CD14-positive monocyte (primary cell): ENCODE results near the gene TAF1C. TPM values are rescaled to one million over a fixed set of nuclear protein-coding genes. Genes with fewer than 3 reads are reported as not detected.
A peak's percentile ranks its signal among the peaks of the same experiment; 100 is the strongest.

ENCODE experiments used
- DNase-seq, 3 donors: peaks; one replicate each; pipeline ENCODE4 v3.0.0-alpha.2; 2011 to 2022
- H2AFZ ChIP-seq: 2 replicates; pipeline ENCODE4 v1.6.0; 2012; ENCODE audit warnings: mild to moderate bottlenecking, low read depth, low read length, inconsistent platforms; ENCODE audit not compliant: insufficient read depth, poor library complexity, severe bottlenecking
- H3K27ac ChIP-seq, 2 donors: 1 replicate in 1 of 2; 2 replicates in 1 of 2; pipeline ENCODE4 v1.5.1; 2012 to 2013; ENCODE audit warnings: low read length in 2 of 2, control low read depth in 1 of 2, inconsistent platforms in 1 of 2, low read depth in 1 of 2, mild to moderate bottlenecking in 1 of 2
- H3K27me3 ChIP-seq, 2 donors: one replicate each; pipeline versions ENCODE4 v1.6.0 to v1.6.1; 2011 to 2013; ENCODE audit warnings: low read length in 2 of 2; ENCODE audit not compliant: control insufficient read depth in 2 of 2, insufficient read depth in 2 of 2
- H3K36me3 ChIP-seq, 2 donors: replicated peaks in 1 of 2; 1 replicate in 1 of 2; 2 replicates in 1 of 2; pipeline versions ENCODE4 v1.5.1 to v1.6.1; 2012 to 2013; ENCODE audit warnings: low read length in 2 of 2, control low read depth in 1 of 2, inconsistent platforms in 1 of 2, mild to moderate bottlenecking in 1 of 2; ENCODE audit not compliant: insufficient read depth in 2 of 2, control insufficient read depth in 1 of 2
- H3K4me1 ChIP-seq, 2 donors: 1 replicate in 1 of 2; 2 replicates in 1 of 2; pipeline versions ENCODE4 v1.5.1 to v1.6.1; 2012 to 2013; ENCODE audit warnings: low read length in 2 of 2, control low read depth in 1 of 2, inconsistent platforms in 1 of 2, mild to moderate bottlenecking in 1 of 2, moderate library complexity in 1 of 2; ENCODE audit not compliant: insufficient read depth in 2 of 2, control insufficient read depth in 1 of 2
- H3K4me2 ChIP-seq: replicated peaks from 2 replicates; pipeline ENCODE3; 2012; ENCODE audit warnings: low read length, moderate library complexity, mild to moderate bottlenecking; ENCODE audit not compliant: poor library complexity, severe bottlenecking; ENCODE audit errors: extremely low read depth
- H3K4me3 ChIP-seq, 3 experiments: fragments of 200-600 bp in 1 of 3; sonication (generic) in 1 of 3; replicated peaks in 1 of 3; 1 replicate in 2 of 3; 2 replicates in 1 of 3; pipeline ENCODE4 v1.5.1; 2011 to 2013; ENCODE audit warnings: low read length in 3 of 3, mild to moderate bottlenecking in 3 of 3, control low read depth in 2 of 3, low read depth in 2 of 3, inconsistent platforms in 1 of 3, moderate library complexity in 1 of 3
- H3K79me2 ChIP-seq: 2 replicates; pipeline ENCODE4 v1.6.0; 2012; ENCODE audit warnings: mild to moderate bottlenecking, control low read depth, inconsistent platforms, low read length, moderate library complexity; ENCODE audit not compliant: insufficient read depth
- H3K9ac ChIP-seq: 2 replicates; pipeline ENCODE4 v1.6.0; 2017; ENCODE audit warnings: low read length, mild to moderate bottlenecking; ENCODE audit not compliant: insufficient read depth, poor library complexity, severe bottlenecking
- H3K9me3 ChIP-seq, 2 donors: replicated peaks in 1 of 2; 1 replicate in 1 of 2; 2 replicates in 1 of 2; pipeline versions ENCODE4 v1.5.1 to v1.6.1; 2012 to 2013; ENCODE audit warnings: low read length in 2 of 2, control low read depth in 1 of 2; ENCODE audit not compliant: control insufficient read depth in 1 of 2, insufficient read depth in 1 of 2
- H4K20me1 ChIP-seq: 2 replicates; pipeline ENCODE4 v1.6.0; 2012; ENCODE audit warnings: mild to moderate bottlenecking, low read length, control low read depth, moderate library complexity; ENCODE audit not compliant: insufficient read depth
- H3K27ac Mint-ChIP-seq, 7 donors: one replicate each; pipeline ENCODE4 v1.8.0; 2020; ENCODE audit warnings: mild to moderate bottlenecking in 7 of 7, mixed read lengths in 7 of 7, moderate library complexity in 6 of 7, inconsistent platforms in 2 of 7
- H3K27me3 Mint-ChIP-seq, 3 donors: one replicate each; pipeline ENCODE4 v1.8.0; 2021 to 2022; ENCODE audit warnings: low read depth in 3 of 3, mild to moderate bottlenecking in 3 of 3, mixed read lengths in 3 of 3, moderate library complexity in 3 of 3, inconsistent platforms in 1 of 3
- H3K36me3 Mint-ChIP-seq, 2 donors: one replicate each; pipeline ENCODE4 v1.8.0; 2020; ENCODE audit warnings: mixed read lengths in 2 of 2, inconsistent platforms in 1 of 2, mild to moderate bottlenecking in 1 of 2
- H3K4me1 Mint-ChIP-seq: one replicate; pipeline ENCODE4 v1.8.0; 2020; ENCODE audit warnings: mild to moderate bottlenecking, mixed read lengths
- H3K4me3 Mint-ChIP-seq, 2 donors: one replicate each; pipeline ENCODE4 v1.8.0; 2020; ENCODE audit warnings: mild to moderate bottlenecking in 2 of 2, mixed read lengths in 2 of 2, moderate library complexity in 1 of 2
- H3K9me3 Mint-ChIP-seq, 7 donors: one replicate each; pipeline ENCODE4 v1.8.0; 2020 to 2022; ENCODE audit warnings: mixed read lengths in 7 of 7, mild to moderate bottlenecking in 6 of 7, moderate library complexity in 6 of 7, inconsistent platforms in 2 of 7
- WGBS: methylation state at CpG from one replicate; pipeline ENCODE4 v1.1.5; 2013; ENCODE audit warnings: missing lambda C conversion rate; ENCODE audit not compliant: insufficient coverage; 5-methylcytosine and 5-hydroxymethylcytosine counted together
- intact Hi-C, 2 donors: fragments of 100-400 bp; cut with micrococcal nuclease; formaldehyde crosslinking; loops; one replicate each; pipeline versions ENCODE4 v1.15.0 to v1.15.1; 2023
- polyA plus RNA-seq, 3 donors: library from polyadenylated mRNA; depleted of rRNA in 1 of 3; unstranded in 2 of 3; stranded (reverse) in 1 of 3; fragments of 300-500 nt in 2 of 3; fragments of >200 nt in 1 of 3; fragmentation: Illumina TruSeq in 2 of 3; gene quantifications; 1 replicate in 2 of 3; 2 replicates in 1 of 3; pipeline ENCODE4 v1.2.3, GENCODE V29; 2012 to 2021
- TF ChIP-seq, protein P1 (sequence below): fragments of 200-600 bp; IDR thresholded peaks from one replicate; pipeline ENCODE4 v1.8.0; 2022; ENCODE audit warnings: antibody characterized with exemption, mild to moderate bottlenecking

TAF1C gene
- polyA plus RNA-seq, 3 donors = 4.0 to 126 (median 4.5) TPM

DNA sequence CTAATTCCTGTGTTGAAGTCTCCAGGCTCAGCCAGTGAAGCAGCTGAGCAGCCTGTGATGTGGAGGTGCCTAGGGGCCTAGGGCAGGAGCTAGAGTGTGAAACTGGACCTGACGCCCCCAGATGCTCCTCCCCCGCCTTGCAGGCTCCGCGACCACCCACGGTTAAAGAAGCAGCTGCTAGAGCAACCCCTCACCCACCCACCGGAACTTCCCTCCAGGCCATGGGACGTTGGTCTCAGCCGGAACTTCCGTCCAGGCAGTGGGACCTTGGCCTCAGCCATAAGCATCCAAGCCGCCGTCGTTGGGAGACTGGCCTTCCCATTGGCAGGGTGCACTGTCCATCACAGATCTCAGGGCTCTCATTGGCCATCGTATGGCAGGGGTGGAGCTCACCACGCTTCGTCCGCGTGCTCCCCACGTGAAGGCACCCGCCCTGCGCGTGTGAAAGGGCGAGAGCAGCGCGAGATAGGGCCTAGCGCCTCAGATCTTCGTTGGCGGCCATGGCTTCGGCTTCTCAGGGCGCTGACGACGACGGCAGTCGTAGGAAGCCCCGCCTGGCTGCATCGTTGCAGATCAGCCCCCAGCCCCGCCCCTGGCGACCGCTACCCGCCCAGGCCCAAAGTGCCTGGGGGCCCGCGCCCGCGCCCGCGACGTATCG, 4.0 kb upstream of the TAF1C start, which contains the start of gene ADAD2:
Gene ADAD2, plus strand, starts transcription at position 427 of the 658 bp plus-strand sequence. Its CDS starts 74 bp downstream, at position 501.
- Histone ChIP-seq H3K4me3 (no peak within 1 kb of the TSS), H3K36me3 (no peaks in the 10 kb centered on the region), H3K9ac (no peak within 1 kb of the TSS), H4K20me1 (no peaks in the 10 kb centered on the region), H3K4me1 (peaks cover 9 to 15% of the 10 kb centered on the region in 2 donors), H3K9me3 (no peaks in the 10 kb centered on the region), H3K79me2 (peaks cover 10% of the 10 kb centered on the region), H2AFZ (no peak within 1 kb of the TSS), H3K4me2 (no peak within 1 kb of the TSS), H3K27ac (no peak within 1 kb of the TSS), H3K27me3 (no peaks in the 10 kb centered on the region)
- intact Hi-C loops = loop anchor here in 1 of 2 donors (10.0 kb wide), 1 partner anchor 46 kb away; the partner anchor contains the start of genes DNAAF1 and HSDL1
- TF ChIP-seq, protein P1, sequence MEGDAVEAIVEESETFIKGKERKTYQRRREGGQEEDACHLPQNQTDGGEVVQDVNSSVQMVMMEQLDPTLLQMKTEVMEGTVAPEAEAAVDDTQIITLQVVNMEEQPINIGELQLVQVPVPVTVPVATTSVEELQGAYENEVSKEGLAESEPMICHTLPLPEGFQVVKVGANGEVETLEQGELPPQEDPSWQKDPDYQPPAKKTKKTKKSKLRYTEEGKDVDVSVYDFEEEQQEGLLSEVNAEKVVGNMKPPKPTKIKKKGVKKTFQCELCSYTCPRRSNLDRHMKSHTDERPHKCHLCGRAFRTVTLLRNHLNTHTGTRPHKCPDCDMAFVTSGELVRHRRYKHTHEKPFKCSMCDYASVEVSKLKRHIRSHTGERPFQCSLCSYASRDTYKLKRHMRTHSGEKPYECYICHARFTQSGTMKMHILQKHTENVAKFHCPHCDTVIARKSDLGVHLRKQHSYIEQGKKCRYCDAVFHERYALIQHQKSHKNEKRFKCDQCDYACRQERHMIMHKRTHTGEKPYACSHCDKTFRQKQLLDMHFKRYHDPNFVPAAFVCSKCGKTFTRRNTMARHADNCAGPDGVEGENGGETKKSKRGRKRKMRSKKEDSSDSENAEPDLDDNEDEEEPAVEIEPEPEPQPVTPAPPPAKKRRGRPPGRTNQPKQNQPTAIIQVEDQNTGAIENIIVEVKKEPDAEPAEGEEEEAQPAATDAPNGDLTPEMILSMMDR = no peak
- 94% methylated on average over 46 of the region's 47 CpGs for WGBS
- no peaks in the 10 kb centered on the region for H3K9me3 Mint-ChIP-seq
- no peak within 1 kb of the TSS for H3K4me3 Mint-ChIP-seq
- peaks cover 17% of the 10 kb centered on the region for H3K4me1 Mint-ChIP-seq
- H3K27me3 Mint-ChIP-seq = peaks cover 0 to 14% (median 5%) of the 10 kb centered on the region in 3 donors
- peak within 1 kb of the TSS in 1 of 7 donors; percentile 19 for H3K27ac Mint-ChIP-seq
- no peak for DNase-seq
- H3K36me3 Mint-ChIP-seq = no peaks in the 10 kb centered on the region

DNA sequence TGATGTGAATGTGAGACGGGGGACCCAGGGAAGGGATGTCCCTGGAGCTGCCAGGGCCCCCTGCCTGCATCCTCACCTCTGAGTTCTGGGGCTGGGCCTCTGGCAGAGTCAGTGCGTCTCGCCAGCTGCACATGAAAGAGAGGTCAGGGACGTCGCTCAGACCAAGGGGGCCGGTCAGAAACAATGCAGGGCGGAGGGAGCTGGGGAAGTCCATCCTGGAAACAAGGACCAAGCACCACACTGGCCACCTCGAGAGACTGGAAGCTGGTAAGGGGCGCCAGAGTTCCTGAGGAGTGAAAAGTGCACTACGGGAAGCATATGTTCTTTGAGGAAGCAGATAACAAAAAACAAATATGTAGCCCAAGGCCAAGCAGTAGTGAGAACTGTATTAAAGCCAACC, 2.1 kb downstream of the TAF1C start:
- Mint-ChIP-seq H3K27ac (peak overlapping the region in 4 of 7 donors; percentile 2 to 77 (median 16)), H3K27me3 (peaks cover 0 to 1% (median 0%) of the 10 kb centered on the region in 3 donors), H3K9me3 (no peaks in the 10 kb centered on the region), H3K36me3 (peaks cover 50 to 56% of the 10 kb centered on the region in 2 donors), H3K4me1 (peaks cover 13% of the 10 kb centered on the region), H3K4me3 (no peak overlapping the region)
- Histone ChIP-seq H2AFZ (no peak overlapping the region), H4K20me1 (peaks cover 5% of the 10 kb centered on the region), H3K4me2 (no peak overlapping the region), H3K27ac (no peak overlapping the region), H3K9me3 (no peaks in the 10 kb centered on the region), H3K9ac (no peak overlapping the region), H3K4me1 (peaks cover 7 to 11% of the 10 kb centered on the region in 2 donors), H3K27me3 (no peaks in the 10 kb centered on the region), H3K36me3 (peaks cover 51 to 55% of the 10 kb centered on the region in 2 donors), H3K4me3 (no peak overlapping the region), H3K79me2 (peaks cover 32% of the 10 kb centered on the region)
- TF ChIP-seq, protein P1 = no peak
- WGBS = 93% methylated on average over 10 of the region's 10 CpGs
- no peak for DNase-seq
- intact Hi-C loops = loop anchor here (5.0 kb wide), 5 partner anchors 37 to 217 kb away; partner anchors contain the start of genes DNAAF1 (in 1 of the 2), HSDL1 (in 1 of the 2) and NECAB2 (in 1 of the 2)
